Brain microvascular endothelial cell (primary cell): ENCODE results near the gene LRRFIP1.
A peak's percentile ranks its signal among the peaks of the same experiment; 100 is the strongest.

Experiments
- DNase-seq: peaks from one replicate; pipeline ENCODE4 v3.0.0-alpha.2; 2020
- H3K27ac ChIP-seq: fragments of 250-450 bp; sonication (Bioruptor Pico); 2 replicates; pipeline ENCODE4 v1.5.1; 2020; ENCODE audit warnings: mild to moderate bottlenecking, moderate library complexity
- H3K27me3 ChIP-seq: fragments of 250-450 bp; sonication (Bioruptor Pico); replicated peaks from 2 replicates; pipeline ENCODE4 v1.5.1; 2020; ENCODE audit warnings: mild to moderate bottlenecking
- H3K36me3 ChIP-seq: fragments of 250-450 bp; sonication (Bioruptor Pico); replicated peaks from 2 replicates; pipeline ENCODE4 v1.5.1; 2020; ENCODE audit warnings: mild to moderate bottlenecking
- H3K4me3 ChIP-seq: 2 replicates; pipeline ENCODE4 v1.5.1; 2011; ENCODE audit warnings: low read depth, mild to moderate bottlenecking, control low read depth, low read length, moderate library complexity
- CTCF ChIP-seq: IDR thresholded peaks from 2 replicates; pipeline ENCODE4 v1.5.1; 2011; ENCODE audit warnings: low read depth, mild to moderate bottlenecking, moderate library complexity, low read length, control low read depth, inconsistent platforms; ENCODE audit errors: missing control alignments
- in situ Hi-C: cut with HindIII; loops from 2 replicates; pipeline ENCODE4 v1.10.0; 2017; ENCODE audit warnings: low sequenced_read_pairs, low pct_ligation_motif_present

The LRRFIP1 gene

DNA sequence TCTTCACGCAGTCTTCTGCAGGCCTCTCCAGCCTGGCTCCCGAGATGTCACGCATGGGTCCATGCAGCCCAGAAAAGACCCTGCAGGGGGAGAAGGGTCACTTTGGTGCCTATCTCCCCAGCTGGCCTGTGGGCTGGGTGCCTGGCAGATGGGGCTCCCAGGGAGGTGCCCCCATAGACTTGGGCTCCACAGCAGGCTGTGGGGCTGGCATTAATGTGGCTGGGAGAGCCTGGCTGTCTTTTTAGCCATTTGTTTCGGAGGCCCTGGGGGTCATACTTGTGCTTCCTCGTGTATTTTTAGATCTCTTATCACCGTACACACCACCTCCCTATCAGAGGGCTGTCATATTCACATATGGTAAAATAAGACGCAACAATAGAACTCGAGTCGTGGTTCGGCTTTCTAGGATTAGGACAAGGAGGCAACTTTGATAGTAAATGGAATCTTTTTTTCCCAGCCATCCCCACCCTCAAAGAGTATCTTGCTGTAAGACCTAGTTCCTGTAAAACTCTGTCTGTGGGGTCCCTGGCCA lies 74.5 kb downstream of the LRRFIP1 start:
- Histone ChIP-seq H3K27me3 (no peaks in the 10 kb centered on the region), H3K36me3 (no peaks in the 10 kb centered on the region), H3K27ac (peak overlapping the region; percentile 96), H3K4me3 (no peak overlapping the region)
- no peak for DNase-seq
- in situ Hi-C loops: no loop called here
- no peak for TF ChIP-seq CTCF

- in situ Hi-C loops: no loop called here
- Histone ChIP-seq H3K4me3 (no peak overlapping the region), H3K27me3 (no peaks in the 10 kb centered on the region), H3K27ac (peak overlapping the region; percentile 96), H3K36me3 (no peaks in the 10 kb centered on the region)
- TF ChIP-seq CTCF: no peak
- peak; percentile 89 for DNase-seq
Measured at GRCh38 chr2:237702441-237703391, 75.3 kb downstream of the LRRFIP1 start.

DNA sequence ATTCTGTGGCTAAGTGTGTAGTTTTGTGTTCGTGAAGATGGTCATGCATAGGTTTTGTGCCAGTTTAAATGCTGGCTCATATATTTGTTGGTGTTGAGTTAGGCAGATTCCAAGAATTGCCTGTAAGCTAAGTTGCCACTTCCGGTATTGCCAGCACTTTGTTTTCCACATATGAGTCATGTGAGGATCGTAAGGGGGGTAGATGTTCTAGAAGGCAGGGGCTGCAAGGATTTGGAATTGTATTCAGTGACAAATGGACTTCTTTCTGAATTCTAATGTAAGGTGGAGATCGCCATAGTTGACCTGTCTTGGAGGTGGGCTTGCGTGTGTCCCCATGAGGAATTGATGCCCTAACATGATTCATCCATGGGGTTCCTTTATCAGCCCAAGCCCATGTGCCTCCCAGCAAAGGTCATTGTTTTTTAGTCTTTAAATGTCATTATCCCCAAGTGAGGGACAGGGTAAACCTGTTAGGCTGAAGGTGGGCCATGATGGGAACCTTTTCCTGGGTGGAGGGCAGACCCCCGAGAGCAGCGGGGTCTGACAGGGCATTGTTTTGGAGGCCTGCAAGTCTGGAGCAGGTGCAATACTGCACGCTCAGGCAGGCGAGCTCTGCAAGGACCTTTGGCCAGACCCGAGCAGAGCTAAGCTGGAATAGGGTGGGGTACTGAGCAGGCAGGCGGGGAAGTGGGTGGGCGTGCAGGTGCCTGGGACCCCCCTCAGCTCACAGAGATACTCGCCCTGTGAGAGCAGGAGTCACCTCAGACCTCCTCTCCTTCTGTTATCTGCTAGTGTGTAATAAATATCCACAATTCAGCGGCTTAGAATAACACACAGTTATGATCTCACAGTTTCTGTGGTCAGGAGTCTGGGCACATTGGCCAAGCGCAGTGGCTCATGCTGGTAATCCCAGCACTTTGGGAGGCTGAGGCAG lies 77.4 kb downstream of the LRRFIP1 start:
- peak; percentile 73 for DNase-seq
- H3K27ac ChIP-seq: peak overlapping the region; percentile 96
- in situ Hi-C loops: no loop called here
- no peak for TF ChIP-seq CTCF
- no peak overlapping the region for H3K4me3 ChIP-seq
- peaks cover 4% of the 10 kb centered on the region for H3K36me3 ChIP-seq
- no peaks in the 10 kb centered on the region for H3K27me3 ChIP-seq

DNA sequence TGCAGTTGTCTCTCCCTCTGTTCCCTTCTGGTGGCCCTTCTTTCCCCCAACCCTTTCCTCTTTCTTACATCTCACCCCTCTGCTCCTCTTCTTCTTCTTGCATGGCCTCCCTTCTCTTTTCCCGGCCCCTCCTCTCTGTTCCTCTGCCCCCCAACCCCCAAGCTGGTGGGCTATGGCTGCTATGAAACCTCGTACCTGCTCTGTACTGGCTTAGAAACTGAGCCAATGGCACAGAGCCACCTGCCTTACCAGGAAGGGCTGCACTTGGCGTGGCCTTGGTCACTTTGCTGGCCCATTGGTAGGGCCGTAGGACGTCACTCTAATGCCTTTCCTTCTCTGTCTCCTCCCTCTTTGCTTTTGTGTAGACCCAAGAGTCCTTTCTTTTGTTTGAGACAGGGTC lies 78.9 kb downstream of the LRRFIP1 start:
- Histone ChIP-seq H3K36me3 (peaks cover 6% of the 10 kb centered on the region), H3K4me3 (no peak overlapping the region), H3K27me3 (no peaks in the 10 kb centered on the region), H3K27ac (no peak overlapping the region)
- DNase-seq: no peak
- in situ Hi-C loops: no loop called here
- TF ChIP-seq CTCF: no peak

DNA sequence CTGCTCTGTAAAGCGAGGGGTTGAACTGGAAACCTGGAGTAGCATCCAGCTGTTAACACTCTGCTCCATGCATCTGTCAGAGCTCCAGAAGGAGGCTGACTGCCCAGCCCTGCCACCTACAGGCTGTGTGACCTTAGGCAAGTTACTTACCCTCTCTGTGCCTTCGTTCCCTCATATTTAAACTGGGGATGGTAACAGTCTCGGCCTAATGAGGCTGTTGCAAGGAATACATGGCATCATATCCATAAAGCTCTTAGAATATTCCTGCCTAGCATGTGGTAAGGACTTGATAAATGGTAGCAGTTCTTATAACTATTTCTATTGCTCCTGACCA lies 80.6 kb downstream of the LRRFIP1 start:
- H3K4me3 ChIP-seq: no peak overlapping the region
- H3K27ac ChIP-seq: no peak overlapping the region
- no peaks in the 10 kb centered on the region for H3K27me3 ChIP-seq
- in situ Hi-C loops: no loop called here
- DNase-seq: no peak
- peaks cover 15% of the 10 kb centered on the region for H3K36me3 ChIP-seq
- TF ChIP-seq CTCF: no peak
